GM18951 (cell line): ENCODE data around the gene VHLL.

Experiments
- POLR2A ChIP-seq: IDR thresholded peaks from 4 replicates; pipeline ENCODE4 v1.6.1; 2011; ENCODE audit warnings: mild to moderate bottlenecking; ENCODE audit not compliant: insufficient read length, insufficient read depth; ENCODE audit errors: extremely low read depth
- in situ Hi-C: fragments of 300-500 bp; cut with MboI; formaldehyde crosslinking; loops from one replicate; pipeline ENCODE4 v1.12.0; 2022; ENCODE audit warnings: low sequenced_read_pairs, mixed read lengths, inconsistent platforms; ENCODE audit not compliant: unreplicated experiment

The VHLL gene

DNA sequence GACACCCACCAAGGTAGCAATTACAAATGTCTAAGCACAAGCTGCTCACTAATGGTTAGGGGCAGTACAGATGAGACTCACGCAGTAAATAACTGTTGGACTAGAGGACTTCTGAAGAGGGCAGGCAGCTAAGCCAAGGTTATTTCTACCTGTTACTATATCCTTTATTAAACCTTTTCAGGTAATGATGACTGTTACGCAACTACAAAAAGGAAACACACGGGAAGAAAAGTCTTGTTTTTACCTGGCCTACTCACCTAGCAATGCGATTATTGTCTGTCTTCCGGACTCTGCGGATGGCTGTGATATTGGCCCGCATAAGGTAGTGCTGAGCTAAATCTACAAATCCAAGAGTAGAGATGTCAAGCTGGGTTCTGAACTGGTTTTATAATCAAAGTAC, 17.8 kb upstream of the VHLL start:
- TF ChIP-seq POLR2A, result no peak
- in situ Hi-C loops, result loop anchor here (10.0 kb wide), 1 partner anchor 222 kb away; no protein-coding TSS in a partner anchor

DNA sequence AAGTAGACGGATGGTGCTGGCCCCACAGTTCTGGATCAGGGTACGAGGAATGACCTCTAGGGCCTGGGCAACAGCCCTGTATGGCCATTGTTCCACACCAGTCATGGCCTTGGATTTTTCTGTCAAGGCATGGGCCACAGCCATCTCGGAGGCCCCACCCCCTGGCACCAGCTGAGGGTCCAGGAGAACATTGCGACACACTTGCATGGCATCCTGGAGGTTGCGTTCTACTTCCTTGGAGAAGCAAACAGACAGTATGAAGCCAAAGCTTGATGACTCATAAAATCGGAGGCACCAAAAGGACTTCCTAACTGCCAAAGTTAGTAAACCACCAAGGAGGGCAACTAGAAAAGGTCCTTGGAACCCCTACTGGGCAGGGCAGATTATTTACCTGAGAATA, 11.9 kb upstream of the VHLL start:
- in situ Hi-C loops, result loop anchor here (10.0 kb wide), 1 partner anchor 216 kb away; no protein-coding TSS in a partner anchor
- no peak for TF ChIP-seq POLR2A

DNA sequence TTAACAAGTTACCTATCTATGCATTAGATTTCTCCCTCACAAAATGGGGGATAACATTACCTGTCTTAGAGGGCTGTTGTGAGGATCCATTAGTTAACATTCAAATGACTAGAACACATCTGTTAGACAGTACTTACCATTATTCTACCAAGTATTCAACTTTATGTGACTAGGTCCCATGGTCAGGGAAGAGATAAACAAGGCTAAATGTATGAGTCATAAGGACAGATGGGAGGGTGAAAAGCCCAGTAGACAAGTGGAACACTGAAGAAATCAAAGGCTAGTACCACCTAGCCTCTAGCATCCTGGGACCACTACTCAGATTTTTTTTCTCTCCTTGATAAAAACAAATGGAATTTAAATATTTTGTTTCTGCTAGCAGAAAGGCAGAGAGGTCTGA, 9.0 kb upstream of the VHLL start:
- TF ChIP-seq POLR2A, result no peak
- in situ Hi-C loops, result no loop called here

DNA sequence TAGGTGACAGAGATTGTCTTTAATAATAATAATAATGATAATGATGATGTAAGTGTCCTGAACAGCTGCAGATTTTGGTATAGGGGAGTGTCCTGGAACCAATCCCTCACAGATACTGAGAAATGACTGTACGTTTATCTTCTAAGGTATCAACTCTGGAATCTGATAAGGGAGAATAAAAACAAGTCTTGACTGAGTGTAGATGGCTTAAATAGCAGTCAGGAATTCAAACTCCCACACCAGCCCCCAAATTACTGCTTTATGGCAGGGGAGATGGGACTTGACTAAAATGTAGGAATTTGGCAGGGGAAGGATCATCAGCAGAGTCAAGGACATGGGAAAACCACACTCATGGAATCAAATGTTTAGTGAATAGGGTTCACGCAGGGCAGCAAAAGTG, 6.1 kb upstream of the VHLL start:
- in situ Hi-C loops, result no loop called here
- TF ChIP-seq POLR2A, result no peak

DNA sequence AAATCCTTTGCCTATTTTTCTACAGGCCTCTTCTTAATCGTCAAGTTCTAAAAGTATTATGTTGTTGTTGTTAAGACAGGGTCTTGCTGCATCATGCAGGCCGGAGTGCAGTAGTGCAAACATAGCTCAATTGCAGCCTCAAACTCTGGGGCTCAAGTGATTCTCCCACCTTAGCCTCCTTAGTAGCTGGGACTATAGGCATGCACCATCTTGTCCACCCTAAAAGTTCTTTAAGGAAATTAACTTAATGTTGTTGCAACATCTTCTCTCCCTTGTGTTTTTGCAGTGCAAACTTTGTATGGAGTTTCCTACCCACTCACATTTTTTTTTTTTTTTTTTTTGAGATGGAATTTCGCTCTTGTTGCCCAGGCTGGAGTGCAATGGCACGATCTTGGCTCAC, 4.1 kb upstream of the VHLL start:
- TF ChIP-seq POLR2A, result no peak
- in situ Hi-C loops, result no loop called here

DNA sequence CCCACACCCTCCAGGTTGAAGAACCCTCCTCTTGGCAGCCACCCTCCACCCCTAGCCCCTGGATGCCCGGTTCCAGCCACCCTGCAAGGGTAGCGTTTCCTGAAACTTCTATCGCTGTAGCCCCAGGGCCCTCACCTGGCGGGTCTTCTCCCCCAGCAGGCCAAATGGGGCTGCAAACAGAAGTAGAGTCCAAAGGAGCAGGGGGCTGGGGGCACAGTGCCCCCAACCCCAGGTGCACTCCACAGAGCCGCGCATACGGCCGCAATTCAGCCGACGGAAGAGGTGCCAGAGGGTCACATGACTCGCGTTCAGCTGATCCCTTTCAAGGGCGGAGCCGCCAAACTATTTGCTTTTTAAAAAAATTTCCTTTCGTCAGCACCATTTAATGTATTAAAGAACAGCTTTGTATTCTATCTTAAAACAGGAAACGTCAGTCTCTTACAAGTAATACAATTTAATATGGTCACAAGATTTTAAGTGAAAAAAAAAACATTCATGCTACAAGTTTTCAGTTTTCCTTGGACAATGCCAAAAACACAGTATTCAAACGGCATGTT, 3.6 kb downstream of the VHLL start, which contains the start of gene GLMP:
Gene GLMP, minus strand, starts transcription at position 289 of the 557 bp plus-strand sequence. Its CDS starts 34 bp downstream, at position 255.
- peak; percentile 66 for TF ChIP-seq POLR2A
- in situ Hi-C loops, result no loop called here

DNA sequence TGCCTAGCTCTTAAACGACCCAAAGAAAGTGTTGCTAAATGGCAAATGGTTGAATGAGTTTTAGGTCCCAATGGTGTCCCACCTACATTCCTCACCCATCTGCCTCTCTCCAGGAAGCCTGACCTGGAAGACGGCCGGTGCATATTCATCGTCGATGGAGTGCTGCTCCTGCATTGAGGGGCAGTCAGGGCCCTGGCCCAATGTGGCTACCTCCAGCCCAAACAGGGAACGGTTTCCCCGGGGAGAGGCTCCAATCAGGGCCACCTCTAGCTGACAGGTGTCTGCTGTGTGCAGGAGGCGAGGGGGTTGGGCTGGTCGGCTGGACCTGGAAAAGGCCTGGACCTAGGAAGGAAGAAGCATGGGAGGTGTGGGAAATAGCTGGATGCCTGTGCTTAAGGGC, 5.2 kb downstream of the VHLL start:
- in situ Hi-C loops, result no loop called here
- no peak for TF ChIP-seq POLR2A

DNA sequence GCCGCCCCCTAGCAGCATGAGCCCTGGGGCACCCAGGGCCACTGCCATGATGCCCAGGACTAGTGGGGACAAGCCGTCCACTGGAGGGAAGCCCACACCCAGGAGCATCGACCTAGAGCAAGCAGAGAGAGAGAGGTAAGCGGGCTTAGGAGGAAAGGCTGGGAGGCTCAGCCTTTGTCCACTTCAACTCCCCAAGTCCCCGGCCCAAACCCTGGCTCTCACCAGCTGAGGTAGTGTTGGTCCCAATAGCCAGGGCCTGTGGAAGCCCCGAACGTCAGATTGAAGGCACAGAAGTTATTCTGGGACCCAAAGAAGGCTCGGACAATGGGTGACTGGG, 6.0 kb downstream of the VHLL start:
- no peak for TF ChIP-seq POLR2A
- in situ Hi-C loops, result no loop called here

DNA sequence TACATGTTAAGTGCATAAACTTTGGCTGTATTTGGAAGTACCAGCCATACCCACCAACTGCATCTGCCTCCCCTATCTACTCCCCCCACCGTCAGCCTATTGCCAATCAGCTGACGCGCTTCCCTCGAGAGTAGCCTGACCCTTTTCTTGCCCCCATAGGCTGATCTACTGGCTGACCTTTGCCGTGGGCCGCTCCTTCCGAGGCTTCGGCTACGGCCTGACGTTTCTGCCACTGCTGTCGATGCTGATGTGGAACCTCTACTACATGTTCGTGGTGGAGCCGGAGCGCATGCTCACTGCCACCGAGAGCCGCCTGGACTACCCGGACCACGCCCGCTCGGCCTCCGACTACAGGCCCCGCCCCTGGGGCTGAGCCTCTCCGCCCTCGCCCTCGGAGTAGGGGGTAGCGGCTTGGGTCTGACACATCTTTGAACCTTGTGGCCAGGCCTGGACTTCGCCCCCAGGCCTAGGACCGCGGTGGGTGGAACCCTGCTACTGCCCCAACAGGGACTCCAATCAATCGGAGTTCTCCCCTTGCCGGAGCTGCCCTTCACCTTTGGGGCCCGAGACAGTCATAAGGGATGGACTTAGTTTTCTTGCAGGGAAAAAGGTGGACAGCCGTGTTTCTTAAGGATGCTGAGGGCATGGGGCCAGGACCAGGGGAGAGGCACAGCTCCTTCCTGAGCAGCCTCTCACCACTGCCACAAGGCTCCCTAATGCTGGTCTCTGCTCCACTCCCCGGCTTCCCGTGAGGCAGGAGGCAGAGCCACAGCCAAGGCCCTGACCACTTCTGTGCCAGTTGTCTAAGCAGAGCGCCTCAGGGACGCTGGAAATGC, 7.7 kb downstream of the VHLL start:
- in situ Hi-C loops, result no loop called here

DNA sequence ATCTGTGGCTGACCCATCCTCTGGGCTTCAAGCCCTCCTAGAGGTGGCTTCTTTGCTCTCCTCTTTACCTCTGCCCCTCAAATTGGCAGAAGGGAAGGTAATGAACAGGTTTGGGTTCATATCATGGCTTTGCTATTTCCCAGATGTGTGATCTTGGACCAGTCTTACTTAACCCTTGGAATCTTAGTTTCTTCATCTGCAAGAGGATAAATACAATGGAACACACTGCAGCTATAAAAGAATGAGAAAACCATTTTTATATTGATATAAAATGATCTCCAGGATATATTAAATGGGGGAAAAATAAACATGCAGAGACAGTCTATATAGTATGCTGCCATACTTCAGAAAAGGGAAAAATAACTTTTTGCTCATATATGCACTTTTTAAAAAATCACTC, 9.2 kb downstream of the VHLL start:
- no peak for TF ChIP-seq POLR2A
- in situ Hi-C loops, result no loop called here

More for the DNA sequence above, 7.7 kb downstream of the VHLL start:
- TF ChIP-seq POLR2A, result peak; percentile 12

DNA sequence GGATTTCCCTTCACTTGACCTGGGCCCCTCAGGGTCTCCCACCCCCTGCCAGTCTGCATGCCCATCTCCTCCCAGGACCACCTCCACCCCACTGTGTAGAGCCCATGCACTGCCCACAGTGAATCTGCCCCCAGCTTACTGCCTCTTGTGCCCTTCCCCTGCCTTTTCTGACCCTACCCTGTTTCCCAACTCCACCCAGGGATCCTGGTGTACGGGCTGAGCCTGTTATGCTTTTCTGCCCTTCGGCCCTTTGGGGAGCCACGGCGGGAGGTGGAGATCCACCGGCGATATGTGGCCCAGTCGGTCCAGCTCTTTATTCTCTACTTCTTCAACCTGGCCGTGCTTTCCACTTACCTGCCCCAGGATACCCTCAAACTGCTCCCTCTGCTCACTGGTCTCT, 13.0 kb downstream of the VHLL start:
- in situ Hi-C loops, result no loop called here
- no peak for TF ChIP-seq POLR2A

DNA sequence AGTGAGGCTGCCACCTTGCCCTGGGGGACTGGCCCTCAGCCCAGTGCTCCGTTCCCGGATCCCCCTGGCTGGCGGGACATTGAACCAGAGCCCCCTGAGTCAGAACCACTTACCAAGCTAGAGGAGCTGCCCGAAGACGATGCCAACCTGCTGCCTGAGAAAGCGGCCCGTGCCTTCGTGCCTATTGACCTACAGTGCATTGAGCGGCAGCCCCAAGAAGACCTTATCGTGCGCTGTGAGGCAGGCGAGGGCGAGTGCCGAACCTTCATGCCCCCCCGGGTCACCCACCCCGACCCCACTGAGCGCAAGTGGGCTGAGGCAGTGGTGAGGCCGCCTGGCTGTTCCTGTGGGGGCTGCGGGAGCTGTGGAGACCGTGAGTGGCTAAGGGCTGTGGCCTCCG, 13.7 kb downstream of the VHLL start:
- in situ Hi-C loops, result no loop called here
- no peak for TF ChIP-seq POLR2A

DNA sequence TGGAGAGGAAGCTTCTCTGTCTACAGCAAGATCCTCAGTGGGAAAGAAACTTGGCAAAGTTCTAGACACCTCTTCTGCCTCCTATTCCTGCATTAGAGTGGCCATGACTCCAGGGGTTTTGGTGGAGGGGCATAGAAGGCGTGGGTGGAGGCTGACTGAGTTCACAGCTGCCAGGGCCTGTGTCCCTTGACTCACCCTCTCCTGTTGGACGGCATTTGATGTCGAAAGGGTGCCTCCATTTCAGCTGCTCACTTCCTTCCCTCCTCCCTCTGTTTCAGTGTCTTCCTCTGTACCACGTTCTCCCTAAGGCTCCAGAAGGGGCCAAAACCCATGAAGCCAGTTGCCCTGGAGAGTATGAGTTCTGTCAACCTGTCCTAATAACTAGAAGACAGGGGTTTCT, 14.3 kb downstream of the VHLL start:
- no peak for TF ChIP-seq POLR2A
- in situ Hi-C loops, result no loop called here

DNA sequence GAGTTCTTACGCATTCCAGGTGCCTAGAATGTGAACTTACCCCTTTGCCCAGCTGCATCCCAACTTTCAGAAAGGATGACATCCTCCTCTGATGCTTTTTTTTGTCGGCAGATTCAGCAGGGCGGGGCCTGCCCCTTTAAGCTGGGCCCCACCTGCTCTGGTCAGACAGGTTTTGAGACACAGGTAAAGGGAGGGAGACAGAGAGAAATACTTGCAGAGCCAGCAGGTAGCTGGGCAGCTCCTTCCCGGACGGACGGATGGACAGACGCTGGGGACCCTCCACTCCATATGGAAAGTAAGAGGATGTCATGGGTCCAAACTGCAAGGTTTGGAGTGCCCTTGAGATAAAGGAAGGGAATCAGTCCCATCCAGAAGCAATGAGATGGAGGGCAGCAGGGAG, 15.0 kb downstream of the VHLL start, which contains the start of gene TMEM79:
Gene TMEM79, plus strand, starts transcription at position 214 of the 400 bp plus-strand sequence. CDS start 902 bp downstream, outside the sequence.
- in situ Hi-C loops, result no loop called here

DNA sequence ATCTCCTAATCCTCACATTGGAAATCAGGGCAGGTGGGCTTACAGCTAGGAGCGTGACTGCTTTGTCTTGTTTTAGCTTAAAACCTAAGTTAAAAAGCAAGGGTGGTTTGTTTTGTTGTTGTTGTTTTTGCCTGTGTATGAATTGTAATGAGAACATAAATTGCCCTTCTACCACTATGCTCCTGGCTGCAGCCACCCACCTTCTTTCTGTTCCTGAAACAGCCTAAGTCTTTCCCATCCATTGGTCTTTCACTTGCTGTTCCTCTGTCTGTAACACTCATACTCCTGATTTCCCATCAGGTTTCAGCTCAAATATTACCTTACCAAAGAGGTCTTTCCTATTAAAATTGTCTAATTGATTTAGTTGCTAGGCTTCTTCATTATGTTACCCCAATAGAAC, 15.6 kb downstream of the VHLL start:
- no peak for TF ChIP-seq POLR2A
- in situ Hi-C loops, result no loop called here

More for the DNA sequence above, 15.0 kb downstream of the VHLL start, which contains the start of gene TMEM79:
- TF ChIP-seq POLR2A, result no peak
